ENCODE measurements around the gene LHFPL3. TPM values are rescaled to one million over a fixed set of nuclear protein-coding genes. Genes with fewer than 3 reads are reported as not detected.

Gene LHFPL3
- total and polyA plus RNA-seq, 2 of the 13 experiments (the other 11 are each of a cell fraction or from before 2014, with no cell fraction given) = not detected

DNA sequence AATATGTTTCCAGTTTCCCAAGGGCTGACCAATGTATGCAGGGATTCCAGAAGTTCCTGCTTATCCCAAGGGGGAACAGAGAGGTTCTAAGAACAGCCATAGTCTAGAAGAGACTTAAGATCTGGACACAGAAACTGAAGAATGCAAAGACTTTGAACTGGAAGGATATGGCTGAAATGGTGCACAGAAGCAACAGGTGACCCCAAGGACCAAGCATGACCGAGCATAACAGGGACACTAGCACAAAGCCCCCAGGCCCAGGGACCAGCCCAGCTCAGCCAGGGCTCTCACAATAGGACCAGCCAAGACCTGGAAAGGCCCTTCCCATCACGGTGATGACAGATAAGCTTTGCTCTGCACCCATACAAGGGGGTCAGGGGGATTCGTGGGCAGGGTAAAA is 472.6 kb downstream of the LHFPL3 start:
- ATAC-seq = no peak
- H3K27me3 ChIP-seq (ENCODE audit: control insufficient read depth in 1 of 2, insufficient read depth in 2 of 2, low read length in 2 of 2) = peaks cover 0 to 2% of the 10 kb centered on the region in 2 experiments; a peak in 3 of 5 replicates
- no peak overlapping the region for H3K9ac ChIP-seq (ENCODE audit: insufficient read depth, low read depth, low read length)
- intact Hi-C loops (cut with micrococcal nuclease; ENCODE audit: unreplicated experiment) (no loop called here), in situ Hi-C loops (cut with HindIII; ENCODE audit: extremely low pct_ligation_motif_present, low pct_unique_long_range_greater_than_20kb) (no loop called here)
- no peaks in the 10 kb centered on the region for H3K9me3 ChIP-seq (ENCODE audit: low read length)
- H4K20me1 ChIP-seq (ENCODE audit: insufficient read depth, low read length) = no peaks in the 10 kb centered on the region
- no peak overlapping the region for H2AFZ ChIP-seq (ENCODE audit: low read length)
- no peaks in the 10 kb centered on the region for H3K79me2 ChIP-seq (ENCODE audit: insufficient read depth, low read length)
- no peaks in the 10 kb centered on the region for H3K4me1 ChIP-seq (ENCODE audit: insufficient read depth, low read length)
- POLR2A ChIA-PET = no interaction called here
- no peak overlapping the region for H3K4me2 ChIP-seq (ENCODE audit: low read depth, low read length)
- WGBS (ENCODE audit: low lambda C conversion rate) = 0% methylated on average over 3 of the region's 3 CpGs
- BruUV-seq (replicated peaks) = no TSS peak
- H3K27ac ChIP-seq (ENCODE audit: extremely low read length, insufficient read depth, low read length) = no peak overlapping the region
- H3K4me3 ChIP-seq (replicated peaks in 1 of 3; ENCODE audit: insufficient read depth in 1 of 3, low read depth in 2 of 3, low read length in 3 of 3) = no peak overlapping the region
- H3K36me3 ChIP-seq (replicated peaks in 1 of 2; ENCODE audit: control insufficient read depth in 1 of 2, insufficient read depth in 2 of 2, low read length in 2 of 2) = no peaks in the 10 kb centered on the region
- CTCF ChIA-PET (ENCODE audit: low intra/inter-chr PET ratio, low total read pairs) = no interaction called here
- DNase-seq (ENCODE audit: low spot score) = no peak
- FAIRE-seq = no peak
- no peak for TF ChIP-seq NFATC3 (CRISPR knock-in tag; IDR thresholded peaks at IDR 0.05)
- TF ChIP-seq, protein P1, sequence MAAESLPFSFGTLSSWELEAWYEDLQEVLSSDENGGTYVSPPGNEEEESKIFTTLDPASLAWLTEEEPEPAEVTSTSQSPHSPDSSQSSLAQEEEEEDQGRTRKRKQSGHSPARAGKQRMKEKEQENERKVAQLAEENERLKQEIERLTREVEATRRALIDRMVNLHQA (CRISPR knock-in tag; IDR thresholded peaks at IDR 0.05) = no peak
- TF ChIP-seq, protein P2, sequence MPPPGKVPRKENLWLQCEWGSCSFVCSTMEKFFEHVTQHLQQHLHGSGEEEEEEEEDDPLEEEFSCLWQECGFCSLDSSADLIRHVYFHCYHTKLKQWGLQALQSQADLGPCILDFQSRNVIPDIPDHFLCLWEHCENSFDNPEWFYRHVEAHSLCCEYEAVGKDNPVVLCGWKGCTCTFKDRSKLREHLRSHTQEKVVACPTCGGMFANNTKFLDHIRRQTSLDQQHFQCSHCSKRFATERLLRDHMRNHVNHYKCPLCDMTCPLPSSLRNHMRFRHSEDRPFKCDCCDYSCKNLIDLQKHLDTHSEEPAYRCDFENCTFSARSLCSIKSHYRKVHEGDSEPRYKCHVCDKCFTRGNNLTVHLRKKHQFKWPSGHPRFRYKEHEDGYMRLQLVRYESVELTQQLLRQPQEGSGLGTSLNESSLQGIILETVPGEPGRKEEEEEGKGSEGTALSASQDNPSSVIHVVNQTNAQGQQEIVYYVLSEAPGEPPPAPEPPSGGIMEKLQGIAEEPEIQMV (CRISPR knock-in tag; IDR thresholded peaks at IDR 0.05; ENCODE audit: low read depth) = no peak

DNA sequence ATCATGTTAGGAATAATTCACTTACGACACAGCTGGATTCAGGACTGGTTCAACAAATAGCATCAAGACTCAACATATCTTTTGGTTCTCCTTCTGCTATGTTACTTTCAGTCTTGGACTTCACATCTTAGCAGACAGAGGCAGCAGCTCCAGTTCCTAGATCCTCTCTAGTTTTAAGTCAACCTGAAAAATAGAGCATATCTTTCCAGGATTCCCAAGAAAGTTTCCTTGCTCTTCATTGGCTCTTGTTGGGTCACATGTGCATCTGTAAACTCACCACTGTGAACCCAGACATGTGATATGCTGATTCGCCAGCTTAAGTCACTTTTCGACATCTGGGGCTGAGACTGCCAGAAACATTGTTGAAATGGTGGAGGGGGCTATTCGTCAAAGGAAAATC is 475.5 kb downstream of the LHFPL3 start:
- no peak overlapping the region for H3K27ac ChIP-seq (ENCODE audit: extremely low read length, insufficient read depth, low read length)
- no peaks in the 10 kb centered on the region for H3K9me3 ChIP-seq (ENCODE audit: low read length)
- H3K4me3 ChIP-seq (replicated peaks in 1 of 3; ENCODE audit: insufficient read depth in 1 of 3, low read depth in 2 of 3, low read length in 3 of 3) = no peak overlapping the region
- 4% methylated on average over 4 of the region's 4 CpGs for WGBS (ENCODE audit: low lambda C conversion rate)
- no TSS peak for BruUV-seq (replicated peaks)
- H4K20me1 ChIP-seq (ENCODE audit: insufficient read depth, low read length) = no peaks in the 10 kb centered on the region
- intact Hi-C loops (cut with micrococcal nuclease; ENCODE audit: unreplicated experiment) (no loop called here), in situ Hi-C loops (cut with HindIII; ENCODE audit: extremely low pct_ligation_motif_present, low pct_unique_long_range_greater_than_20kb) (no loop called here)
- ChIA-PET CTCF (ENCODE audit: low intra/inter-chr PET ratio, low total read pairs) (no interaction called here), POLR2A (no interaction called here)
- H3K27me3 ChIP-seq (ENCODE audit: control insufficient read depth in 1 of 2, insufficient read depth in 2 of 2, low read length in 2 of 2) = peaks cover 0 to 8% of the 10 kb centered on the region in 2 experiments; a peak in 3 of 5 replicates
- no peak overlapping the region for H2AFZ ChIP-seq (ENCODE audit: low read length)
- no peaks in the 10 kb centered on the region for H3K36me3 ChIP-seq (replicated peaks in 1 of 2; ENCODE audit: control insufficient read depth in 1 of 2, insufficient read depth in 2 of 2, low read length in 2 of 2)
- DNase-seq (ENCODE audit: low spot score) = no peak
- no peaks in the 10 kb centered on the region for H3K4me1 ChIP-seq (ENCODE audit: insufficient read depth, low read length)
- no peaks in the 10 kb centered on the region for H3K79me2 ChIP-seq (ENCODE audit: insufficient read depth, low read length)
- TF ChIP-seq SRSF1 (optimal IDR thresholded peaks at IDR 0.05; ENCODE audit: low read depth, low read length) (no peak), HIVEP1 (CRISPR knock-in tag; IDR thresholded peaks at IDR 0.05) (no peak), ZSCAN22 (CRISPR knock-in tag; IDR thresholded peaks at IDR 0.05) (no peak), PRMT3 (CRISPR knock-in tag; IDR thresholded peaks at IDR 0.05; ENCODE audit: borderline replicate concordance, low read depth) (no peak), ZNF12 (CRISPR knock-in tag; IDR thresholded peaks at IDR 0.05) (no peak), TSC22D2 (CRISPR knock-in tag; IDR thresholded peaks at IDR 0.05; ENCODE audit: borderline replicate concordance) (no peak)
- ATAC-seq = no peak
- no peak for FAIRE-seq
- no peak overlapping the region for H3K9ac ChIP-seq (ENCODE audit: insufficient read depth, low read depth, low read length)
- no peak overlapping the region for H3K4me2 ChIP-seq (ENCODE audit: low read depth, low read length)
